EL (cell line): Measurements from ENCODE around the gene TGFBI.

Source experiments
- DNase-seq: peaks from one replicate; pipeline ENCODE4 v3.0.0-alpha.2; 2016

TGFBI gene

DNA sequence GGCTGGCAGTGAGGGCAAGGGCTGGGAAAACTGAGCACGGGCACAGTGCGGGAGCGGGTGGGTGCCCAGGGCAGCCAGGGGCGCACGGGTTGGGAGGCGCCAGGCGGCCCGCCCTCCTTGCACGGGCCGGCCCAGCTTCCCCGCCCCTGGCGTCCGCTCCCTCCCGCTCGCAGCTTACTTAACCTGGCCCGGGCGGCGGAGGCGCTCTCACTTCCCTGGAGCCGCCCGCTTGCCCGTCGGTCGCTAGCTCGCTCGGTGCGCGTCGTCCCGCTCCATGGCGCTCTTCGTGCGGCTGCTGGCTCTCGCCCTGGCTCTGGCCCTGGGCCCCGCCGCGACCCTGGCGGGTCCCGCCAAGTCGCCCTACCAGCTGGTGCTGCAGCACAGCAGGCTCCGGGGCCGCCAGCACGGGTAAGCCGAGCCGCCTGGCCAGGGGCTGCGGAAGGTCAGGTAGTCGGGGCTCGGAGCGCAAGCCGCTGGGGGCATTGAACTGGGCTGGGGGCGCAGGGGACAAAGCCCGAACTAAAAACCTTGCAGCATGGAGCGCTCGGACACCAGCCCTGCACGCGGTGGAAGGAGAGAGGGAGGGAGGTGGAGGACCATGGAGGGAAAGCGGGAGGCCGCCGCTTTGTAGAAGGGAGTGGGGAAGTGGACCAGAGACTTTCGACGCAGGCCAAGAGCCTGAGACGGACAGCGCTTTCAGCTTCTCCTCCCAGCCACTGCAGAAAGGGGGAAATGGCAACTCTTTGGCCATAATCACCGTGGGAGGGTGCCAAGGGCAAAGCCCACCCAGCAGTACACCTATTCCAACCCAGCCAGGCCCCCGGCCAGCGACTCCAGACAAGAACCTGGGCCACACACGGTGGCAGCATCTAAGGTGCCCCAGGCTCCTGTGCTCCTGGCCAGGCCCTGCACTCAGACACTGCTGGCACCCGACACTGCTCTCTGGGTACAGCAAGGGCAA lies at the start of gene TGFBI:
Gene TGFBI, plus strand, starts transcription at position 207 of the 961 bp plus-strand sequence. Its CDS starts 68 bp downstream, at position 275.
- peak; percentile 76 for DNase-seq

DNA sequence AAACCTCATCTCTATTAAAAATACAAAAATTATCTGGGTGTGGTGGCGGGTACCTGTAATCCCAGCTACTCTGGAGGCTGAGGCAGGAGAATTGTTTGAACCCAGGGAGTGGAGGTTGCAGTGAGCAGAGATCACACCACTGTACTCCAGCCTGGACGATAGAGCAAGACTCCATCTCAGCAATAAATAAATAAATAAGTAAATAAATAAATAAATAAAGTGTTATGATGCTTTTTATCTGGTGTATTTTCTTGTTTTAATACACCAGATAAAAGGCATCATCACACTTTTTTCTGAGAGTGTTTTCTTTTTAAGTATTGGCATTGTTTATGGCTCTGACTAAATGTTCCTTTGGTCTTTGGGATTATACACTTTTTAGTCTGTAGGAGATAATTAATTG lies 49.8 kb upstream of the TGFBI start:
- DNase-seq: no peak

DNA sequence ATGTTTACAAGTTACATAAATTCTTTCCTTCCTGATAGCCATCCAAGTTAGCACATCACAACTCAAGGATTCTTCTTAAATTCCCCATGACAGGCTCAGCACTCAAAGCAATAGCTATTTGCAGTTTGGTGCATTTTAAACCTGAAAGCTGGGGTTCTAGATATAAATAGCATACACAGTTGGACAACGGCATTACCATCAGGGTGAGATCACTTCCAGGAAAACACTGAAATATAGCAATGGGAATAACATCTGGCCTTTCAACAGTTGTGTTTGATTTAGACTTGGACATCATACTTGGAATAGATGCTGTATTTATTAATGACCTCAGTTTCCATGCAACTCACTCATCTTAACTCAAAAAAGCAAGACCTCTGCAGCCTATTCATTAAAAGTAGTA lies 49.3 kb upstream of the TGFBI start:
- DNase-seq: peak; percentile 41

DNA sequence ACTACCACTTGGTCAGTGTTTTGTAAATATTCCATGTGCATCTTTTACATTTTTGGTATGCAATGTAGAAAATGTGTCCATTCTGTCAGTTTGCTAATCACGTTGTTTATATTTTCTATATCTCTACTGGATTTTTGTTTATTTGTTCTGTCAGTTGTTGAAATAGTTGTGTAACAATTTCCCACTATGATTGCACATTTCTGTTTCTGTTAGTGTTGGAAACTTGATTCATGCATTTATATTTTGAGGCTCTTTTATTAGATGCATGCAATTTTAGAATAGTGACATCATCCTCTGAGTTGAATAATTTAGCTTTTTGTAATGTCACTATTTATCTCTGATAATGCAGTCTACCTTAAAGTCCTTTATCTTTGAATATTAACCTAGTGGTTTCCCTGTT lies 48.2 kb upstream of the TGFBI start:
- no peak for DNase-seq

DNA sequence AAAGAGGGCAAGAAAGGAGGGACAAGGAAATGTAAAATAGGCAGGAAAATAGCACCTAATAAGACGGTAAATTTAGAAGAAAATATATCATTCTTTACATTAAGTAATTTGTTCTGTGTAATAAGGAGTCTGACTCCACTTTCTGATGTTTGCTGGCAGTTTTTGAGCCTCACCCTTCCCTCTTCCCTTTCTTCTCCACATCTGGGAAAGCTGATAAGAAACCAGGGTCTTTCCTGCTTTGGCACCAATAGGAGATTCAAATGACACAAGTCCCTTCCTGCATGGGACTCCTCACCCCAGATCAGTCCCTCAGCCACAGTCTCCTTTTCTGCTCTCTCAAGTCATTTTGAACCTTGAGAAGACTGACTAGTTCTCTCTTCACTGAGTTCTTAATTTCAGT lies 42.8 kb upstream of the TGFBI start:
- DNase-seq: no peak

DNA sequence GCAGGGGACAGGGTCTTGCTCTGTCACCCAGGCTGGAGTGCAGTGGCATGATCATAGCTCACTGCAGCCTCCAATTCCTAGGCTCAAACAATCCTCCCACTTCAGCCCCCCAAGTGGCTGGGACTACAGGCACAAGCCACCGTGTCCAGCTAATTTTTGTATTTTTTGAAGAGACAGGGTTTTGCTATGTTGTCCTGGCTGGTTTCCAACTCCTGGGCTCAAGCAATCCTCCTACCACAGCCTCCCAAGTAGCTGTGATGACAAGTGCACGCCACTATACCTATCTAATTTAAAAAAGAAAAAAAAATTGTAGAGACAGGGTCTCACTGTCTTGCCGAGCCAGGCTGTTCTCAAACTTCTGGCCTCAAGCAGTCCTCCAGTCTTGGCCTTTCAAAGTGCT lies 42.4 kb upstream of the TGFBI start:
- no peak for DNase-seq

DNA sequence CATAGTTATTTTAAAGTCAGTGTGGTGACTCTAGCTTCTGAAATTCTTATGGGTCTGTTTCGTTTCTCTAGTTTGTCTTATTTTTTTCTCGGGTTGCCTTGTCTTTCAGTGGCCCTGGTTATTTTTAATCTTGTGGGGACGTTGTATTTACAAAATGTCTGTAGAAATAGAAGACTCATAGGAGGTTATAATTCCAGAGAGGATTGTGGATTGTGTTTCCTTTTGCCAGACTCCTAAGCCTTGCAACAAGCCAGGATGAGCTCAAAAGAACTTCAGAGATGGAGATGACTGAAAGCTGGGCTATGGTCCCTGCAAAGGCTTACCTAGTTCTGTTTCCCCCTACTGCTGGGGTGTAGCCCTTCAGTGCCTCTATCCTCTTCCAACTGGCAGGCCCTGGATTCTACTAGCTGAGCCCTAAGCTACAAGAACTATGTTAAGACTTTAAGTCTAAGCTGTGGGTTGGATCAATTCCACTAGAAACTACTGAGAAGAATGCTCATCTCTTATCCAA lies 41.8 kb upstream of the TGFBI start:
- DNase-seq: no peak

DNA sequence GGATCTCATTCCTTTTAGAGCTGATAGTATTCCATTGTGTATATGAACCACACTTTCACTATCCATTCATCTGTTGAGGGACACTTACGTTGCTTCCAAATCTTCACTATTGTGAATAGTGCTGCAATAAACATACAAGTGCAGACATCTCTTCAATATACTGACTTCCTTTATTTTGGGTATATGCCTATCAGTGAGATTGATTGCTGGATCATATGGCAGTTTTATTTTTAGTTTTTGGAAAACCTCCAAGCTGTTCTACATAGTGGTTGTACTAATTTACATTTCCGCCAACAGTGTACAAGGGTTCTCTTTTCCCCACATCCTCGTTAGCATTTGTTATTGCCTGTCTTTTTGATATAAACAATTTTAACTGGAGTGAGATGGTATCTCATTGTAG lies 40.2 kb upstream of the TGFBI start:
- no peak for DNase-seq

DNA sequence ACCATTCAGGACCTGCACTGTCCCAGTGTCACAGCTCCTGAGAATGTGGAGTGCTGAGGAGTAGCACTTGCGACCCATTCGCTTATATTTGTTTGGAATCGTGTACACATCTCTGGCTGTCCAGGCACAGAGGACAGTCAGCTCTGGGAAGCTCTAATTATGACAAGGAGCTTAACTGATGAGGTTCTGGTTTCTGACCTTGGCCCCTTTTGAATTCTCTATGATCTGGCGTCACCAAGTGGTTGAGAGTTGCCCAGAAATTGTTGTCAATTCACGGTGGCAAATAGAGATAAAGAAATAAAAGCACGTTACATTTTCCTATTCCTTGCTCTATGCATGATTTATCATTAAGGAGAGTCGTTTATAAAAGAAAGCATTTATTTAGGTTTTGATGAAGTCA lies 39.1 kb upstream of the TGFBI start:
- DNase-seq: no peak

DNA sequence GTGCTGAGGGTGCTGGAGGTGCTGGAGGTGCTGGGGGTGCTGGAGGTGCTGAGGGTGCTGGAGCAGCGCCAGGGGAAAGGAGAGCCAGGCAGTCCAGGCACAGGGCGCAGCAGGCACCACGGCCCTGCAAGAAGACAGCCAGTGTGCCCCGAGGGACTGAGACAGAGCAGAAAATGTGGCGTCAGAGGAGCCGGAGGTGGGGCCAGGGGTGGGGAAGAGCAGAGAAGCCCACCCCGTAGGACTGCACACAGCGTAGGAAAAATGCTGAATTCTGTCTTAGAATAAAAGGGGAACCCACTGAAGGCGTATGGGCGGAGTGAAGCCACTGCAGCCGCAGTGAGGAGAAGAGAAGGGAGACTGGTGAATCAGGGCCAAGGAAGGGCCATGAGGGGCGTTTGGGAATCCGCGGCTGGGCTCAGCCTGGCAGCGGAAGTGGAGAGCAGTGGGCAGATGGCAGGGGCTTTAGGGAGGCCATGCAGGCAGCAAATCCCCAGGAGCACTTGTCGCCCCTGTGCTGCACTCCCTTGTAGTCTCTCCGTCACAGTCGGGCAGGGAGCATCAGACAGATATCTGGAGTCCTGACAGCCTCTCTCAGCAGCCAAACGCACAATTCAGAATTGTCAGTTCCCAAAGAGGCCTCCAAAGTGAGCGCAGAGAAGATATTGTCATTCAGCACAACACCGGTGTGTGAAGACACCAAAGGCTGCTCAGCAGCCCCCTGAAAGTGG lies 38.1 kb upstream of the TGFBI start:
- DNase-seq: no peak

DNA sequence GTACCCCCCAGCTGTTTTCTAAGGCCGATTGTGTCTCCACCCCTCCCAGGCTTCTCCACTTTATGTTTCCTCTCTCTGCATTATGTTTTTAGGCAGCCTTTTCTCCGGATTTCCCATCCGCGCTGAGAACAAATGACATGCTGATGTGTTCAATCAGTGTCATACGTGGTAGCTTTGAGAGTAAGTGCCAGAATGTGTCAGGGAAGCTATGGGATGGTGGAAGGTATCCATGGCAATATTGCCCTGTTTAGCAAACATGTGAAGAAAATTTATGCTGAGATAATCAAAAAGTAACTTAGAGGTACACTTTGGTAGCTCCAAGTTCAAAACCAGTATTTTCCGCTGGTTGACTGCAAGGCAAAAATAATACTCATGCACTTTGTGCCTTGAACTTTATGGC lies 37.4 kb upstream of the TGFBI start:
- DNase-seq: no peak

DNA sequence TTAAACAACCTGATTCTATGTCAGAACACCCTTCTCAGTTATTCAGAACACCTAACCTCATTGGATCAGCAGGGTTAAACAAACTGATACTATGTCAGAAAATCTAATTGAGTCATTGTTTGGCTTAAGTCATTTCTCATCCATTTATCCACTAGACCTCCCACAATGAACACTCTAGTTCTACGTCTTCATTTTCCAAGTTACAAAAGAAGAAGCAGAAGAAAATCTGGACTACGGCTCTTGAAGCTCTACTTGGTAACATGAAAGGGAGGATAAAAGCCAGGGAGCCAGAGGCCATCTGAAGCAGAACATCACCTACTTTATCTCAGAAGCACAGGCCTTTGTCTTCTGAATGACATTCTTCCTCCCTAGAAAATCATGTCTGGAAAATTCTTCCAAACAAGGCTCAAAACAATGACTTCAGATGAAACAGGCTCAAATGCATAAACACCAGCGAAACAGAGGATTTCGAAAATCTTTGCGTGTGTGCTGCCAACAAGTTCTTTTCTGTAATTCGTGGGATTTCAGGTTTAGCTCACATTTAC lies 35.4 kb upstream of the TGFBI start:
- no peak for DNase-seq

DNA sequence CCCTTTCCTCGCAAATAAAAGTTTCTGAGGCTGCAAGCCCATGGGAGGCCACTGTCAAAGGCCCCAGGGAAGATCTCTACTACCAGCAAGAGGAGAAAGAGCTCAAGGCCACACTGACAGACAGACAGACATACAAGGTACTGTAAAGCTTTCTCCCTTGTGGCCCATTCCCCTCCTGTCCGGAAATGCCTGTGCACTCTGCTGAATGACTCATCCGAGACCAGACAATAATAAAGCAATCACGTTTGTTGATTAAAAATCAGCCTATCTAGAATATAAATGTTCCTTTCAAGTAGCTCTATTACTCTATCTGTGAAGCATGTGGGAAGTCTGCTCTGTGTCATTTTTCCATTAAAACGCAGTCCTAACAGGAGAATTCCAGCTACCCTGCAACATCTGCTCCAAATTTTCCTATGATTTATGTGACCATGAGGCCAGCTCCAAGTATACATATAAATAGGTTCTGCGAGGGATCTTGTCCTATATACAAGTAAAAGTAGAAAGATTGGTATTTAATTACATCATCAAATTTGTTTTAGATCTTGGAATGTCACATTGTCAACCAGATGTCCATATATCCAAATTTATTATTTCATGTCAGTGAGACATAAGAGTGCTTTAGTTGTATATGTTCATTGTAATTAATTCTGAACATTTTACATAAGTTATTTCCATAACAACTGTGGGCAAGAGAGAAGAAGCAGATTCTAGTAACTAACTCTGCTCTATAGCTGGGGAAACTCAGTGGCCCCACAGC lies 34.7 kb upstream of the TGFBI start:
- peak; percentile 77 for DNase-seq

DNA sequence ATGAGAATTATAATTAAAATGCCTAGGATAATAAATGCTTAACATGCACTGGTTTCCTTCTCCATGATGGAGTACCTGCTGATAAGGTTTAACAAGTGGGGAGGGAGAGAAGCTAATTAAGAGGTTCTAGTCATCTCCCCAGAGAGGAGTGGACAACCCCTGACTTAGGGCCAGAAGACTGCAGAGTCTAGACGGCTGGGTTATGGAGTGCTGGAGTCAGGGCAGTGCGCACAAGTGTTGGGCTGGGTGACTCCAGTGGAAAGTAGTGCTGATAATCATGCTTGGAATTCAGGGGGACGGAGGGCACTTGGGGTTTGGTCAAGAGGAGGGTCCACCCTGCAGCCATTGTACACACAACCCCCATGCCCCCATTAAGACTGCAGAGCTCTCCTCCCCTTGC lies 32.8 kb upstream of the TGFBI start:
- no peak for DNase-seq

DNA sequence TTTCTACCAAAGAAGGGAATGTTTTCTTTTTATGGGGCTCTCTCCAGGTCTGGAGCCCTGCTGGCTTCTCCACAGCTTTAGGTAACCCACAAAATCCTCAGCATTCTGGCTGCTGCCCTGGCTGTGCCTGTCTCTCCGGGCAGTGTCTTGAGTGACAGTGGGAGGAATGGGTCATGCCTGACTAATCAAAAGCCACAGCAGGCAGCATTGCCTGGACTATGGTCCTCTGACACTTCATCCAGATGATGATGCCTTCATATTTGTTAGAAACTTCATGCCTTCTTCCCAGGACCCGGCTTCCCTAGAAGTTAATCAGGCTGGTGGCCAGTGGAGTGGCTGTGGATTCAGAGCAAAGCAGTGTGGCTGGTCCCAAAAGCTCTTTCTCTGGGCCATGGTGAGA lies 32.2 kb upstream of the TGFBI start:
- DNase-seq: peak; percentile 72

DNA sequence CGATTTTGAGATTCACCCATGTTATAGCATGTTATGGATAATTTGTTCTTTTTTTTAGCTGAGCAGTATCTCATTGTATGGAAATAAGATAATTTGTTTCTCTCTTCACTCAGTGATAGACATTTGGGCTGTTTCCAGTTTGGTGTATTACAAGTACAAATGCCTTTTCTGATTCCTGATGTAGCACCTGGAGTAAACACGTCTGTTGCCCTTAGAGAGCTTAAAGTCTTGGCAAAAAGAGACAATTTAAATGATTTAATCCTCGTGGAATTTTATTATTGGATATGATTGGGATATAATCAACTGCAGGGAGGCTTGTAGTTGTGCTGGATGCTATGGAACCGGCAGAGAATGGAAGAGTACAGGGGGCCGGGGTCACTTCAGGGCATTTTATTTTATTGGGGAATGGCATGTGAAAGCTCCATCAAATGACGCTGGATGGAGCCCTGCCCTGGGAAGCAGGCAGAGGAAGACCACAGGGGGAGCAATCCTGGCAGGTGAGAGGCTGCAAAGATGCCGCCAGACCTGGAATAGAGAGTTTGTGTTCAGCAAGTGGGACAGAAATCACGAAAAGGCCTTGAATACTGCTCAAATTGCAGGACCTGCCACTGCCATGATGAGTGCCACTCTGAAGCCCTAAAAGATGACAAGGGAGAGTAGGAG lies 31.0 kb upstream of the TGFBI start:
- no peak for DNase-seq

DNA sequence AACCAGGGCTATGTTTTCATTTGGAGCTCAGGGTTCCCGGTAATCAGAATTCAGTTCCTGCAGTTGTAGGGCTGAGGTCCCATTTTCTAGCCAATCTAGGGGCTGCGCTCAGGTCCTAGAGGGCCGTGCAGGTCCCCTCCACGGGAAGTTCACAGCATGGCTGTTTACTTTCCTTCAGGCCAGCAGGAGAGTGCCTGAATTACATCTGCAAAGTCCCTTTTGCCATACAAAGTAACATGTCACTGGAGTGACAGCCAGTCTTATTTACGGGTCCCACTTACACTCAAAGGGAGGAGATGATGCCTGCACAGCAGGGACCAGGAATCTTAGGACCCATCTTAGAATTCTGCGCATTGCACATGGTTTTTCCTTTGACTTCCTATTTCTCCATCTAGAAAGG lies 29.9 kb upstream of the TGFBI start:
- DNase-seq: no peak

DNA sequence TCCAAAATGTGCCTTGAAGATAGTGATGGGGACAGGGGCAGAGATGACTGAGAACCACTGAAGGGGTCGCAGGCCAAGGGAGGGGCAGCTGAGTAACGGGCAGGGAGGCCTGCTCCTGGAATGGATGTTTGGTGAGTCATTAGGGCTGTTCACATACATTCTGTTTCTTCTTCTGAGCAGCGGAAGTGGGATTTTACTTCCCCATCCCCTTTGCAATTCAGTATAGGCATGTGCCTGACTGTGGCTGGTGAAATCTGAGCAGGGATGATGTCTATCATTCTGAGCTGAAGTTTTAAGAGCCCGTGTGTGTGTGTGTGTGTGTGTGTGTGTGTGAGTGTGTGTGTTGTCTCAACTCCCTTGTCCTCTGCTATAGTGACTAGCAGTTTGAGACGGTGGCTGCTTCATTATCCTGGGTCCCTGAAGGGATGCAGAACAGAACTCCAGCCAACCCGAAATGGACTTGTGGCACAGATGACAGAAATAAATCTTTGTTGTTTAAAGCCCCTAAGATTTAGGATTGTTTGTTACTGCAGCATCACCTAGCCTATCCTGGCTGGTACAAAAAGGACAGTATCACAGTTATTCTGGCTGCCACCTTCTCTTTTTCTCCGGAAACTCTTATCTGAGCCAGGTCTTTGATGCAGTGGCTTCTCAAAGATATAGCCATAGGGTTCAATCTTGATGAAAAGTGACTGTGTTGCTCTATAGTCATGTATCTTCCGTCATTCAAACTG lies 29.2 kb upstream of the TGFBI start:
- peak; percentile 84 for DNase-seq

DNA sequence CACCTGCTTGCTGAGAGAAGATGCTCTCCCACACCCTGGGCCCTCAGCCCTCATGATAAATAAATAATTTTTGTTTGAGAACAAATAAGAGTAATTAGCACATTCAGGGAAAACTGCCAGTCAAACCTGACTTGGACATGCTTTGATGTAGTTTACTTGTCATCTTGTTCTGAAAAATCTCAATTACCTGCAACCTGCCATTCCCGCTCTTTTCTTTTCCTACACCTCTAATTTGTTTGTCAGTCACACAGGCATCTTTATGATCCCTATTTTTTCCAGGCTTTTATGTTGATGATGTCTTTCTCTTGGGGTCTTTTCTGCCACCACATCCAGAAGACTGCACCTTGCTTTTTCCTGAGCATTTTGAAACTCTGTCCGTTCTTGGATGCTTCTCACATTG lies 28.6 kb upstream of the TGFBI start:
- no peak for DNase-seq

DNA sequence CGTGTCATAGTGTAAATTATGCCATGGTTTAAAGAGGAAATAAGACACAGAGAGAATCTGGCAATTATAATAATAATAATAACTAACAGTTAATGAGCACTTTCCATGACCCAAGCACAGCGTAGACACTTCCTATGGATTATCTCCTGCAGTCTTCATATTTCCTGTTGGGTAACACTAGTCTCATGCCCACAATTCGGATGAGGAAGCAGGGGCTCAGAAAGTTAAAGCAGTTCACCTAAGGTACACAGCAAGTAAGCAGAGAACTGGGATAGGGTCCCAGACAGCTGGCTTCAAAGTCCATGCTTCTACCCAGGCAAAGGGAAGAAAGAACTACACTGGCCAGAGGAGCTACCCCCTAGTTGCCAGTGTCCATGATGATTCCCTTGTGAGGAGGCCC lies 27.9 kb upstream of the TGFBI start:
- DNase-seq: no peak

DNA sequence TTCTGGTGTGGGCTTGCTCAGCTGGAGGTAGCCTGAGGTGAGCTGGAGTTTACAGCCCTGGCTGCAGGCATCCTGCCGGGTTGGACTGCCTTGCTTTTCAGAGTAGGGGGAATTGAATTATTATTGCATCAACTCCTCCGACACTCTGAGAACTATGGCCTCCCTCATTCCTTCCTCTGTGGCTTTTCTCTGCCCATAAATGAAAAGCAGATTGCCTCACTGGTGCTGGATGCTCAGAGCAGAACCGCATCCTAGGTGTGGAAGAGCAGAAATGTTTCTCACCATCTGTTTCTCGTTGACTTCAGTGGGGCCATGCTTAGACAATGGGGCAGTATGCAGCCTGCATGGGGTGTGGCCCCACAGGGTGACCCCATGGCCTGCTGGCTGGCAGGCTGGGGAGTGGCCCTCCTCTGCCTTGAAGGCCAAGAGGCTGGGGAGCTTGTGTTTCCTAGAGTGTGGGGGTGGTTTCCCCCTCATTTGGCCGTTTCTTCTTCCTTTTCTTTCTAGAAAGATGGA lies 27.3 kb upstream of the TGFBI start:
- peak; percentile 36 for DNase-seq
